ENCODE data around the gene WDR33.

DNA sequence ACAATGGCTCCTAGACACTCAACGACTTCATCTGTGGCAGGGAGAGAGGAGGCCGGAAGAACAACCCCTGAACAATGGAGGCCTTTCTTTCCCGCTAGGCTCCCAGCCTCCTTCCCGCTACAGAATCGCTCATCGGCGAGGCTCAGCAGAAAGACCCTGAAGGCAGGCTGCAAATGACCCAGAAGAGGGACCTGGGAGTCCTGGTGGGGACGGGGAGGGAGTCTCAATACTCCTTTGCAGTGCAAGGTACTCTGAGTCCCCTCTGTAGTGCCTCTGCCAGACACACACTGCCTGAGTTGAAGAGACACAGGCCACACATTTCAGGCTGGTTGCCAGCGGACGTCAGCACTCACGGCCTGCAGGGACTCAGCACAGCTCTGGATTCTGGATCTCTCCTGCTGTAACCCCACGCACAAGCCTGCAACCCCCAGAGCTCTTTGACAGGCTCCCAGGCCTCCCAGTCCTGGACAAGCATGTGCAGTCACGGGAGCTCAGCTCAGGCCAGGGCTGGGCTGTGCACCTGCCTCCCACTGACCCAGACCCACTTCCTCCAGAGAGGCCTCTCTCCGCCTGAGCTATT is 158.9 kb downstream of the WDR33 start:
- TF ChIP-seq, protein P1, sequence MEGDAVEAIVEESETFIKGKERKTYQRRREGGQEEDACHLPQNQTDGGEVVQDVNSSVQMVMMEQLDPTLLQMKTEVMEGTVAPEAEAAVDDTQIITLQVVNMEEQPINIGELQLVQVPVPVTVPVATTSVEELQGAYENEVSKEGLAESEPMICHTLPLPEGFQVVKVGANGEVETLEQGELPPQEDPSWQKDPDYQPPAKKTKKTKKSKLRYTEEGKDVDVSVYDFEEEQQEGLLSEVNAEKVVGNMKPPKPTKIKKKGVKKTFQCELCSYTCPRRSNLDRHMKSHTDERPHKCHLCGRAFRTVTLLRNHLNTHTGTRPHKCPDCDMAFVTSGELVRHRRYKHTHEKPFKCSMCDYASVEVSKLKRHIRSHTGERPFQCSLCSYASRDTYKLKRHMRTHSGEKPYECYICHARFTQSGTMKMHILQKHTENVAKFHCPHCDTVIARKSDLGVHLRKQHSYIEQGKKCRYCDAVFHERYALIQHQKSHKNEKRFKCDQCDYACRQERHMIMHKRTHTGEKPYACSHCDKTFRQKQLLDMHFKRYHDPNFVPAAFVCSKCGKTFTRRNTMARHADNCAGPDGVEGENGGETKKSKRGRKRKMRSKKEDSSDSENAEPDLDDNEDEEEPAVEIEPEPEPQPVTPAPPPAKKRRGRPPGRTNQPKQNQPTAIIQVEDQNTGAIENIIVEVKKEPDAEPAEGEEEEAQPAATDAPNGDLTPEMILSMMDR (tag by site-specific recombination; IDR thresholded peaks at IDR 0.05) = no peak
- TF ChIP-seq ZNF558 (tag by site-specific recombination; IDR thresholded peaks at IDR 0.05) = no peak
- TF ChIP-seq MYNN (tag by site-specific recombination; IDR thresholded peaks at IDR 0.05; ENCODE audit: borderline replicate concordance) = no peak
- TF ChIP-seq, protein P2, sequence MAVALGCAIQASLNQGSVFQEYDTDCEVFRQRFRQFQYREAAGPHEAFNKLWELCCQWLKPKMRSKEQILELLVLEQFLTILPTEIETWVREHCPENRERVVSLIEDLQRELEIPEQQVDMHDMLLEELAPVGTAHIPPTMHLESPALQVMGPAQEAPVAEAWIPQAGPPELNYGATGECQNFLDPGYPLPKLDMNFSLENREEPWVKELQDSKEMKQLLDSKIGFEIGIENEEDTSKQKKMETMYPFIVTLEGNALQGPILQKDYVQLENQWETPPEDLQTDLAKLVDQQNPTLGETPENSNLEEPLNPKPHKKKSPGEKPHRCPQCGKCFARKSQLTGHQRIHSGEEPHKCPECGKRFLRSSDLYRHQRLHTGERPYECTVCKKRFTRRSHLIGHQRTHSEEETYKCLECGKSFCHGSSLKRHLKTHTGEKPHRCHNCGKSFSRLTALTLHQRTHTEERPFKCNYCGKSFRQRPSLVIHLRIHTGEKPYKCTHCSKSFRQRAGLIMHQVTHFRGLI (tag by site-specific recombination; IDR thresholded peaks at IDR 0.05) = no peak
- TF ChIP-seq, protein P3, sequence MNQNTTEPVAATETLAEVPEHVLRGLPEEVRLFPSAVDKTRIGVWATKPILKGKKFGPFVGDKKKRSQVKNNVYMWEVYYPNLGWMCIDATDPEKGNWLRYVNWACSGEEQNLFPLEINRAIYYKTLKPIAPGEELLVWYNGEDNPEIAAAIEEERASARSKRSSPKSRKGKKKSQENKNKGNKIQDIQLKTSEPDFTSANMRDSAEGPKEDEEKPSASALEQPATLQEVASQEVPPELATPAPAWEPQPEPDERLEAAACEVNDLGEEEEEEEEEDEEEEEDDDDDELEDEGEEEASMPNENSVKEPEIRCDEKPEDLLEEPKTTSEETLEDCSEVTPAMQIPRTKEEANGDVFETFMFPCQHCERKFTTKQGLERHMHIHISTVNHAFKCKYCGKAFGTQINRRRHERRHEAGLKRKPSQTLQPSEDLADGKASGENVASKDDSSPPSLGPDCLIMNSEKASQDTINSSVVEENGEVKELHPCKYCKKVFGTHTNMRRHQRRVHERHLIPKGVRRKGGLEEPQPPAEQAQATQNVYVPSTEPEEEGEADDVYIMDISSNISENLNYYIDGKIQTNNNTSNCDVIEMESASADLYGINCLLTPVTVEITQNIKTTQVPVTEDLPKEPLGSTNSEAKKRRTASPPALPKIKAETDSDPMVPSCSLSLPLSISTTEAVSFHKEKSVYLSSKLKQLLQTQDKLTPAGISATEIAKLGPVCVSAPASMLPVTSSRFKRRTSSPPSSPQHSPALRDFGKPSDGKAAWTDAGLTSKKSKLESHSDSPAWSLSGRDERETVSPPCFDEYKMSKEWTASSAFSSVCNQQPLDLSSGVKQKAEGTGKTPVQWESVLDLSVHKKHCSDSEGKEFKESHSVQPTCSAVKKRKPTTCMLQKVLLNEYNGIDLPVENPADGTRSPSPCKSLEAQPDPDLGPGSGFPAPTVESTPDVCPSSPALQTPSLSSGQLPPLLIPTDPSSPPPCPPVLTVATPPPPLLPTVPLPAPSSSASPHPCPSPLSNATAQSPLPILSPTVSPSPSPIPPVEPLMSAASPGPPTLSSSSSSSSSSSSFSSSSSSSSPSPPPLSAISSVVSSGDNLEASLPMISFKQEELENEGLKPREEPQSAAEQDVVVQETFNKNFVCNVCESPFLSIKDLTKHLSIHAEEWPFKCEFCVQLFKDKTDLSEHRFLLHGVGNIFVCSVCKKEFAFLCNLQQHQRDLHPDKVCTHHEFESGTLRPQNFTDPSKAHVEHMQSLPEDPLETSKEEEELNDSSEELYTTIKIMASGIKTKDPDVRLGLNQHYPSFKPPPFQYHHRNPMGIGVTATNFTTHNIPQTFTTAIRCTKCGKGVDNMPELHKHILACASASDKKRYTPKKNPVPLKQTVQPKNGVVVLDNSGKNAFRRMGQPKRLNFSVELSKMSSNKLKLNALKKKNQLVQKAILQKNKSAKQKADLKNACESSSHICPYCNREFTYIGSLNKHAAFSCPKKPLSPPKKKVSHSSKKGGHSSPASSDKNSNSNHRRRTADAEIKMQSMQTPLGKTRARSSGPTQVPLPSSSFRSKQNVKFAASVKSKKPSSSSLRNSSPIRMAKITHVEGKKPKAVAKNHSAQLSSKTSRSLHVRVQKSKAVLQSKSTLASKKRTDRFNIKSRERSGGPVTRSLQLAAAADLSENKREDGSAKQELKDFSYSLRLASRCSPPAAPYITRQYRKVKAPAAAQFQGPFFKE (tag by site-specific recombination; IDR thresholded peaks at IDR 0.05; ENCODE audit: borderline replicate concordance) = no peak
- no peak for TF ChIP-seq HOXA7 (CRISPR knock-in tag; IDR thresholded peaks at IDR 0.05; ENCODE audit: borderline replicate concordance)
- TF ChIP-seq ZNF776 (tag by site-specific recombination; IDR thresholded peaks at IDR 0.05; ENCODE audit: borderline replicate concordance) = no peak
- TF ChIP-seq, protein P4, sequence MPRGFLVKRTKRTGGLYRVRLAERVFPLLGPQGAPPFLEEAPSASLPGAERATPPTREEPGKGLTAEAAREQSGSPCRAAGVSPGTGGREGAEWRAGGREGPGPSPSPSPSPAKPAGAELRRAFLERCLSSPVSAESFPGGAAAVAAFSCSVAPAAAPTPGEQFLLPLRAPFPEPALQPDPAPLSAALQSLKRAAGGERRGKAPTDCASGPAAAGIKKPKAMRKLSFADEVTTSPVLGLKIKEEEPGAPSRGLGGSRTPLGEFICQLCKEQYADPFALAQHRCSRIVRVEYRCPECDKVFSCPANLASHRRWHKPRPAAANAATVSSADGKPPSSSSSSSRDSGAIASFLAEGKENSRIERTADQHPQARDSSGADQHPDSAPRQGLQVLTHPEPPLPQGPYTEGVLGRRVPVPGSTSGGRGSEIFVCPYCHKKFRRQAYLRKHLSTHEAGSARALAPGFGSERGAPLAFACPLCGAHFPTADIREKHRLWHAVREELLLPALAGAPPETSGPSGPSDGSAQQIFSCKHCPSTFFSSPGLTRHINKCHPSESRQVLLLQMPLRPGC (tag by site-specific recombination; IDR thresholded peaks at IDR 0.05) = no peak
- TF ChIP-seq, protein P5, sequence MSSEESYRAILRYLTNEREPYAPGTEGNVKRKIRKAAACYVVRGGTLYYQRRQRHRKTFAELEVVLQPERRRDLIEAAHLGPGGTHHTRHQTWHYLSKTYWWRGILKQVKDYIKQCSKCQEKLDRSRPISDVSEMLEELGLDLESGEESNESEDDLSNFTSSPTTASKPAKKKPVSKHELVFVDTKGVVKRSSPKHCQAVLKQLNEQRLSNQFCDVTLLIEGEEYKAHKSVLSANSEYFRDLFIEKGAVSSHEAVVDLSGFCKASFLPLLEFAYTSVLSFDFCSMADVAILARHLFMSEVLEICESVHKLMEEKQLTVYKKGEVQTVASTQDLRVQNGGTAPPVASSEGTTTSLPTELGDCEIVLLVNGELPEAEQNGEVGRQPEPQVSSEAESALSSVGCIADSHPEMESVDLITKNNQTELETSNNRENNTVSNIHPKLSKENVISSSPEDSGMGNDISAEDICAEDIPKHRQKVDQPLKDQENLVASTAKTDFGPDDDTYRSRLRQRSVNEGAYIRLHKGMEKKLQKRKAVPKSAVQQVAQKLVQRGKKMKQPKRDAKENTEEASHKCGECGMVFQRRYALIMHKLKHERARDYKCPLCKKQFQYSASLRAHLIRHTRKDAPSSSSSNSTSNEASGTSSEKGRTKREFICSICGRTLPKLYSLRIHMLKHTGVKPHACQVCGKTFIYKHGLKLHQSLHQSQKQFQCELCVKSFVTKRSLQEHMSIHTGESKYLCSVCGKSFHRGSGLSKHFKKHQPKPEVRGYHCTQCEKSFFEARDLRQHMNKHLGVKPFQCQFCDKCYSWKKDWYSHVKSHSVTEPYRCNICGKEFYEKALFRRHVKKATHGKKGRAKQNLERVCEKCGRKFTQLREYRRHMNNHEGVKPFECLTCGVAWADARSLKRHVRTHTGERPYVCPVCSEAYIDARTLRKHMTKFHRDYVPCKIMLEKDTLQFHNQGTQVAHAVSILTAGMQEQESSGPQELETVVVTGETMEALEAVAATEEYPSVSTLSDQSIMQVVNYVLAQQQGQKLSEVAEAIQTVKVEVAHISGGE (tag by site-specific recombination; conservative IDR thresholded peaks at IDR 0.05; ENCODE audit: low read depth) = no peak
- TF ChIP-seq MEIS1 (CRISPR knock-in tag; IDR thresholded peaks at IDR 0.05; ENCODE audit: borderline replicate concordance) = no peak
- TF ChIP-seq TCF7L2 (IDR thresholded peaks at IDR 0.05; ENCODE audit: borderline replicate concordance, low read depth, low read length) = no peak
- TF ChIP-seq ZNF335 (tag by site-specific recombination; conservative IDR thresholded peaks at IDR 0.05) = no peak

Data from HEK293 (cell line).